GM19193 (cell line): ENCODE data around the gene BRINP3.

Experiments
- POLR2A ChIP-seq: IDR thresholded peaks from 4 replicates; pipeline ENCODE4 v1.6.1; 2011; ENCODE audit not compliant: insufficient read depth, insufficient read length; ENCODE audit errors: extremely low read depth

The BRINP3 gene

GRCh38 chr1:190286111-190286510 lies 191.6 kb downstream of the BRINP3 start:
- TF ChIP-seq POLR2A = no peak

- no peak for TF ChIP-seq POLR2A
Measured at GRCh38 chr1:190277107-190277506, 200.6 kb downstream of the BRINP3 start.

- no peak for TF ChIP-seq POLR2A
Measured at GRCh38 chr1:190274721-190275120, 202.9 kb downstream of the BRINP3 start.

DNA sequence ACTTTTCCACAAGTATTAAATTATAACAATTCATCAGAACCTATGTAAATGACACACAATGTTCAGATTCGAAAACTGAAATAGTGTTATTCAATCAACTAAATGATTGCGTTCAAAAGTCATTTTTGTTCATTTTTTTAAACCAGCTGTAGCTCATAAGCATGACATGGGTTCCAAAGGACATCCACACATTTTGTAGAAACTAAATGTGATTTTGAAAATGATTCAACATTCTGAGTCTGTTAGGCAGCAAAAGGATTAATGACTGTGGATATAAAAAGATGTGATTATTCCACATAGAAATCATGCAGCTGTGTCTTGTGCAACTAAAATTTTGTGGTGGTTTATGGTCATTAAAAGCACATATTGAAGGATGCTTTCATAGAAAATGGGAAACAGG lies 204.5 kb downstream of the BRINP3 start:
- no peak for TF ChIP-seq POLR2A

DNA sequence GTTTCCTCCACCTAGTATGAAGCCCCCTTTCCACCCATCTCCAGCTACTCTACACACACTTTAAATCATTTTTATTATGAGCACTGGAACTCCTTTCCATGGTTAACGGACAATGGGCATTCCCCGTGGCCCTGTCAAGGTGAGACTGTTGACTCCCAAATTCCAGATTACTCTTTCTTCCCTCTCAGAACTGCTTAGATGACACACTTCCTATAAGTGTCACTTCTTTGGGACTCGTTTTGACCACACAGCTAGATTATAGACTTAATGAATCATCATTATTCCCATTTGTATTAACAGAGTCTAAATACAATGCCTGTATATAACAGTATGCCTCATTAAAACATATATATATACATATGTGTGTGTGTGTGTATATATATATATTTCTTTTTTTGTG lies 215.1 kb downstream of the BRINP3 start:
- no peak for TF ChIP-seq POLR2A

DNA sequence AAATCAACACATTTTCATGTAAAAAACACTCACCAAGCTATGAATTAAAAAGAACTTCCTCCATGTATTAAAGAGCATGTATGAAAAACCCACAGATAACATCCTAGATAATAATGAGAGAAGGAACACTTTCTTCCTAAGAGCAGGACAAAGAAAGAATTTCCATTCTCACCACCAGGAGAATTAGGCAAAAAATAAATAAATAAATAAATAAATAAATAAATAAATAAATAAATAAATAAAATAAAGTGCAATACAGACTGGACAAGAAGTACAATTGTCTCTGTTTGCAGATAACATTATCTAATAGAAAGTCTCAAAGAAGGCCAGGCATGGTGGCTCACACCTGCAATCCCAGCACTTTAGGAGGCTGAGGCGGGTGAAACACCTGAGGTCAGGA lies 218.2 kb downstream of the BRINP3 start:
- no peak for TF ChIP-seq POLR2A

GRCh38 chr1:190258003-190258402 lies 219.7 kb downstream of the BRINP3 start:
- TF ChIP-seq POLR2A = no peak

DNA sequence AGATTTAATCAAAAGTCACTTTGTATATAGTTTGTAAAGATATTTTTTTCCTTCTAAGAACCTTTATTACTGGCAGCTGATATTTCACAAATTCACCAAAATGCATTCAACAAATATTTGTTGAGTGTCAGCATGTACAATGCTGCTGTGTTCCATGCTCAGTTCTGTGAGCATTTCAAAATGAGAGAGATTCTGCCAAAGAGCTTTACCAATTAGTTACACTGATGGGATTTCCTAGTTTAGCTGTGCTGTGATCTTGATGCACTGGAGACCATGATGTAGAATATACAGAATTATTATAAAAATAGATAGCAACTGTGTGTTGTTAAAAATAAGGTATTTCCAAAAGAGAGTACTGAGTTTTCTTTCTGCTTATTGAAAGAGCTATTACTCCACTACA lies 225.6 kb downstream of the BRINP3 start:
- TF ChIP-seq POLR2A = no peak

- no peak for TF ChIP-seq POLR2A
Measured at GRCh38 chr1:190250368-190250767, 227.3 kb downstream of the BRINP3 start.

GRCh38 chr1:190244406-190244805 lies 233.3 kb downstream of the BRINP3 start:
- TF ChIP-seq POLR2A = no peak

DNA sequence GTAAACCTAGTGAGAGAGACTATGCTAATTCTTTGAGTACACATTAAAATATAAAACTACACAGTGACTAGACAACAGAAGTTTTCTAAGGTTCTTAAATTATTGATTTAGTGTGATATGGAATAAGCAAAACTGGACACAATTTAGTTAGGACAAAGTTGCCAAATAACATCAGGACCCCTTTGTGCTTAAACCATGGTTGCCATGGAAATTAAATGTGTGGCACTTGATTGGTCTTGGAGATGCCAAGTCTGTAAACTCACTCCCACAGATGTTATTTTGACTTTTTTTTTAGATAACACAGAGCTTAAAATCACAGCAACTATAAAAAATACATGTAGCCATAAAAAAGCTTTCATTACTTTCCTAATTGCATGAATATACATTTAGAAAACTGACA lies 234.6 kb downstream of the BRINP3 start:
- TF ChIP-seq POLR2A = no peak

GRCh38 chr1:190226006-190226405 lies 251.7 kb downstream of the BRINP3 start:
- no peak for TF ChIP-seq POLR2A

- TF ChIP-seq POLR2A = no peak
Measured at GRCh38 chr1:190212450-190212849, 265.2 kb downstream of the BRINP3 start.

GRCh38 chr1:190207733-190208132 lies 269.9 kb downstream of the BRINP3 start:
- no peak for TF ChIP-seq POLR2A

DNA sequence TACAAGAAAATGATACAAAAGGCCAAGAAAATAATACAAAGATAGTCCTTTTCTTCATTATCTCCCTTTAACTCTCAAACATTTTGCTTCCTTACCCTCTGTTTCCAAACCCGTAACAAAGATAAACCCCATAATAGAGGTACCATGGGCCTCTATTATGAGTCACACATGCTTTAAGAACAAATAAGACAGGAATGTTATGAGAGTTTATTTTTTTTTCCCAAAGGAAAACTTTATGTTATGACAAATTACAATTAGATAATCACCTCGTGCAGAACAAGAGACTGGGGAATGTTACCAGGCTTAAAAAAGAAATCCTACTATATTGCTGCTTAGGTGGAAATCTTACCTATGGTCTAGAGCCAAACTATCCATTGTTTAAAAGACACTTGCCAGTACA lies 272.0 kb downstream of the BRINP3 start:
- no peak for TF ChIP-seq POLR2A

DNA sequence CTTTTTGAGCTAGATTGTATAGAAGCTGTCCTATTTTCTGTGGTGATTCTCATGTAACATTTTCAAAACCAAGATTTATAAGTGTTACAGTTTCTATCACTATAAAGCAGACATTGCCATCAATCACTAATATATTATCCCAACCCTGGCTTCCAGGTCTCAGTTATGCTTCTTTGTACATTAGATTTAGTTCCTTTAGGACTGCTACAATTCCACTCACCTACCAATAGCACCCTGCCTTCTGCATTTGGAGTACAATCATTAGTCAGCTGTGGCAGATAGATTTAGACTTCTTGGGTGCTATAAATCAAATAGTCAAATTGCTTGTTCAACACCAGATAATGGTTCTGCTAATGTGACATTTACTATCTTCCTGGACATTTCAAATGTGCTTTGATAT lies 281.6 kb downstream of the BRINP3 start:
- no peak for TF ChIP-seq POLR2A

GRCh38 chr1:190193508-190194115 lies 284.1 kb downstream of the BRINP3 start:
- no peak for TF ChIP-seq POLR2A

DNA sequence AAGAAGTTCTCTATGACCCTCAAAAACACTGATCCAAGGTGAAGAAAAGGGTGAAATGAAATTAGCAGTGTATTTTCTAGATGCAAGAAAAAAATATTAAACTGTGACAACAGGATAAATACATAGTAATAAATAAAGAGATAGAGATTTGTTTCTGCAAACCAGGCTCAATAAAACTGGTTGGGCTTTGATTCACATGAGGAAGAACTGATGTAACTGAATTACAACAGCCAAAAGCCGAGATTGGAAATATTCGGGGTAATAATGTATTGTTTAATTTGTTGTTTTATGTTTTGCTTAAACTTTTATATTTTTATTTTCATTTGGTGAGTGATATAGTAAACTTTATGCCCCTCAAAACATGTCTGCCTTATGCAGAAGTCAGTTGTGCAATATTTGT lies 285.0 kb downstream of the BRINP3 start:
- TF ChIP-seq POLR2A = no peak

DNA sequence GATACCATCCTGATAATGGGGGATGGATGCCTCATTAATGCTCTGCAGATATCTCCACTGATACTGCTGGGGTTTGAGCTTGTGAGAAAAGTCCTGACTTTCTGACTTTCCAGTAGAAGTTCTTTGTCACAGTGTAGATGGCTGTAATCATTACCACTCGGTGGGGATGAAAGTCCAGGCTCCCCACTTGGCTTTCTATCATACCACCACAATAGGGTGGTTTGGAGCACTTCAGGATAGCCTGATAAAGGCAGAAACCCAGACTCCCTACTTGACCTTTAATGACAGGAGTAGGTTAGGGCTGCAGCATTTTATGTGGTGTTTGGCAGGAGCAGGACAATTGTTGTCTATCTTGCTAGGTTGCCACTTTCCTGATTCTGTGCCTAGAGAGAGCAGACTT lies 294.1 kb downstream of the BRINP3 start:
- TF ChIP-seq POLR2A = no peak
